ENCODE results near the gene ARID3C.

The ARID3C gene

GRCh38 chr9:34651876-34652601, 23.2 kb upstream of the ARID3C start, which contains the start of gene IL11RA:
IL11RA (plus strand) TSS chr9:34652185; CDS start chr9:34655218, 3,033 bp downstream.
- H3K4me3 ChIP-seq (ENCODE audit: low read depth, low read length): peak within 1 kb of the TSS; percentile 25
- TF ChIP-seq CTCF (IDR thresholded peaks at IDR 0.05; ENCODE audit: insufficient read depth, low read depth, low read length, missing control alignments): no peak
- DNase-seq (ENCODE audit: low read depth): peak; percentile 76

- no peak overlapping the region for H3K4me3 ChIP-seq (ENCODE audit: low read depth, low read length)
- no peak for DNase-seq (ENCODE audit: low read depth)
- no peak for TF ChIP-seq CTCF (IDR thresholded peaks at IDR 0.05; ENCODE audit: insufficient read depth, low read depth, low read length, missing control alignments)
Observed at GRCh38 chr9:34651321-34651720, 22.5 kb upstream of the ARID3C start.

- H3K4me3 ChIP-seq (ENCODE audit: low read depth, low read length): no peak overlapping the region
- no peak for TF ChIP-seq CTCF (IDR thresholded peaks at IDR 0.05; ENCODE audit: insufficient read depth, low read depth, low read length, missing control alignments)
- DNase-seq (ENCODE audit: low read depth): no peak
Observed at GRCh38 chr9:34650816-34651215, 21.9 kb upstream of the ARID3C start.

DNA sequence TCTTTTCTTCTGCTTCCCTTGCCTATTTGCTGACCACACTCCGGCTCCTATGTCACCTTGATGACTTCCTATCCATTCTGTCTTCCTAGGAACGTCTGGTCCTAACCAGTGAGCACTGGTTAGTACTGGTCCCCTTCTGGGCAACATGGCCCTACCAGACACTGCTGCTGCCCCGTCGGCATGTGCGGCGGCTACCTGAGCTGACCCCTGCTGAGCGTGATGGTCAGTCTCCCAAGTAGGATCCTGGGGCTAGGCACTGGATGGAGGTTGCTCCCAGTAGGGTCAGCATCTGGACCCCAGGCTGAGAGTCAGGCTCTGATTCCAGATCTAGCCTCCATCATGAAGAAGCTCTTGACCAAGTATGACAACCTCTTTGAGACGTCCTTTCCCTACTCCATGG, 19.8 kb upstream of the ARID3C start:
- DNase-seq (ENCODE audit: low read depth): no peak
- TF ChIP-seq CTCF (IDR thresholded peaks at IDR 0.05; ENCODE audit: insufficient read depth, low read depth, low read length, missing control alignments): no peak
- H3K4me3 ChIP-seq (ENCODE audit: low read depth, low read length): no peak overlapping the region

DNA sequence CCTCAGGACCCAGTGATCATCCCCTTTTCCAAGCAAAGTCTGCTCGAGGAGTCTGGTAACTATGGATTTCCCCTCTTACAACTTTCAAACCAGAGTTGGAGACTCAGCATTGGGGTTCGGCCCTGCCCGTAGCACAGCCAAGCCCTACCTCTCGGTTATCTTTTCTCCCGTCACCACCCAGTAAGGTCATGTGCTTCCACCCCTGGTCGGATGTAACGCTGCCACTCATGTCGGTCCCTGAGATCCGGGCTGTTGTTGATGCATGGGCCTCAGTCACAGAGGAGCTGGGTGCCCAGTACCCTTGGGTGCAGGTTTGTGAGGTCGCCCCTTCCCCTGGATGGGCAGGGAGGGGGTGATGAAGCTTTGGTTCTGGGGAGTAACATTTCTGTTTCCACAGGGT, 18.8 kb upstream of the ARID3C start:
- H3K4me3 ChIP-seq (ENCODE audit: low read depth, low read length): peak overlapping the region; percentile 74
- TF ChIP-seq CTCF (IDR thresholded peaks at IDR 0.05; ENCODE audit: insufficient read depth, low read depth, low read length, missing control alignments): no peak

GRCh38 chr9:34647084-34647403, 18.2 kb upstream of the ARID3C start:
- peak overlapping the region; percentile 74 for H3K4me3 ChIP-seq (ENCODE audit: low read depth, low read length)
- DNase-seq (ENCODE audit: low read depth): no peak
- TF ChIP-seq CTCF (IDR thresholded peaks at IDR 0.05; ENCODE audit: insufficient read depth, low read depth, low read length, missing control alignments): no peak

More for the DNA sequence above, 18.8 kb upstream of the ARID3C start:
- DNase-seq (ENCODE audit: low read depth): no peak
